DMS153 (cell line): Measurements from ENCODE around the gene KLHL15.

Experiments used
- DNase-seq: peaks from one replicate; lab custom pipeline; 2025; lab: John Stamatoyannopoulos, UW

Gene KLHL15

GRCh38 chrX:23945206-23945605 lies 81.8 kb downstream of the KLHL15 start:
- no peak for DNase-seq

- DNase-seq: no peak
Observed at GRCh38 chrX:23944234-23944633, 82.8 kb downstream of the KLHL15 start.

GRCh38 chrX:23939203-23939602 lies 87.8 kb downstream of the KLHL15 start:
- DNase-seq: no peak

- DNase-seq: no peak
Observed at GRCh38 chrX:23938690-23939089, 88.3 kb downstream of the KLHL15 start.

- DNase-seq: no peak
Observed at GRCh38 chrX:23937100-23937499, 89.9 kb downstream of the KLHL15 start.

DNA sequence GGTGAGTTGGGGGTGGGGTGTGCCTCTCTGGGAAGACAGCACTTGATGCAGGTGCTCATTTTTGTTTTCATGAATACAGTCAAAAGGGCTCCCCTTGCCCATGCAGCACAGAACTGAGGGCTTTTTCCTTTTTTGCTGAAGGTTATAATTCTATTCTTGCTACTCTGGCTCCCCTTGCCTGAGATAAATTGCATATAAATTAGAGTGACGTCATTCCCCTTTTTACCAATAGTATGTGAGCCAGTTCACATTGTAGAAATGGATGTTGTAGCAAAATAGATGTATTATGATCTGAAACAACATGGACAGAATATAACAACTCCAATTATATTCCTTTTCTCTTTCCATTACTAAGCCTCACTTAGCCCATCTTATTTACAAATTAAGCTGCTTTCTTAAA lies 90.8 kb downstream of the KLHL15 start:
- DNase-seq: no peak

GRCh38 chrX:23935106-23935505 lies 91.9 kb downstream of the KLHL15 start:
- no peak for DNase-seq
